Measurements from ENCODE around the gene KIF20B. TPM values are rescaled to one million over a fixed set of nuclear protein-coding genes. Genes with fewer than 3 reads are reported as not detected.
"Not testable (repeated sequence)": the region's sequence is repeated elsewhere in the genome, so short reads cannot be mapped to it uniquely, and the experiment has no call there.

KIF20B gene
- total RNA-seq, 2 donors from 2014 or later = 49.2 to 80.3 TPM

- no peak overlapping the region for H3K27ac Mint-ChIP-seq
- no peak for ATAC-seq (replicated peaks)
- no peaks in the 10 kb centered on the region for H3K27me3 Mint-ChIP-seq
- peak overlapping the region; percentile 8 for H3K4me3 Mint-ChIP-seq
- H3K36me3 Mint-ChIP-seq (ENCODE audit: low read depth) = peaks cover 32% of the 10 kb centered on the region
- H3K4me1 Mint-ChIP-seq = peaks cover 19% of the 10 kb centered on the region
- H3K9me3 Mint-ChIP-seq = no peaks in the 10 kb centered on the region
Measured at GRCh38 chr10:89705466-89705865, 4.1 kb downstream of the KIF20B start.

GRCh38 chr10:89706011-89706410, 4.6 kb downstream of the KIF20B start:
- Mint-ChIP-seq H3K27me3 (no peaks in the 10 kb centered on the region), H3K27ac (no peak overlapping the region), H3K4me3 (peak overlapping the region; percentile 23), H3K36me3 (ENCODE audit: low read depth) (peaks cover 38% of the 10 kb centered on the region), H3K4me1 (peaks cover 19% of the 10 kb centered on the region), H3K9me3 (no peaks in the 10 kb centered on the region)
- no peak for ATAC-seq (replicated peaks)

GRCh38 chr10:89707372-89707771, 6.0 kb downstream of the KIF20B start:
- peaks cover 48% of the 10 kb centered on the region for H3K36me3 Mint-ChIP-seq (ENCODE audit: low read depth)
- no peaks in the 10 kb centered on the region for H3K27me3 Mint-ChIP-seq
- no peak overlapping the region for H3K27ac Mint-ChIP-seq
- peaks cover 19% of the 10 kb centered on the region for H3K4me1 Mint-ChIP-seq
- no peaks in the 10 kb centered on the region for H3K9me3 Mint-ChIP-seq
- no peak overlapping the region for H3K4me3 Mint-ChIP-seq
- ATAC-seq (replicated peaks) = no peak

GRCh38 chr10:89710753-89711152, 9.4 kb downstream of the KIF20B start:
- Mint-ChIP-seq H3K9me3 (no peaks in the 10 kb centered on the region), H3K36me3 (ENCODE audit: low read depth) (peaks cover 56% of the 10 kb centered on the region), H3K27me3 (no peaks in the 10 kb centered on the region), H3K4me3 (no peak overlapping the region), H3K27ac (no peak overlapping the region), H3K4me1 (peaks cover 14% of the 10 kb centered on the region)
- ATAC-seq (replicated peaks) = no peak

- H3K4me3 Mint-ChIP-seq = no peak overlapping the region
- H3K36me3 Mint-ChIP-seq (ENCODE audit: low read depth) = peaks cover 45% of the 10 kb centered on the region
- no peaks in the 10 kb centered on the region for H3K9me3 Mint-ChIP-seq
- H3K4me1 Mint-ChIP-seq = peaks cover 13% of the 10 kb centered on the region
- no peaks in the 10 kb centered on the region for H3K27me3 Mint-ChIP-seq
- ATAC-seq (replicated peaks) = no peak
- H3K27ac Mint-ChIP-seq = no peak overlapping the region
Measured at GRCh38 chr10:89734616-89735015, 33.2 kb downstream of the KIF20B start.

GRCh38 chr10:89738551-89739209, 37.3 kb downstream of the KIF20B start:
- no peak for ATAC-seq (replicated peaks)
- Mint-ChIP-seq H3K4me1 (peaks cover 13% of the 10 kb centered on the region), H3K9me3 (no peaks in the 10 kb centered on the region), H3K27me3 (no peaks in the 10 kb centered on the region), H3K36me3 (ENCODE audit: low read depth) (peaks cover 33% of the 10 kb centered on the region), H3K4me3 (no peak overlapping the region), H3K27ac (peak overlapping the region; percentile 69)

GRCh38 chr10:89741126-89741762, 39.9 kb downstream of the KIF20B start:
- no peak for ATAC-seq (replicated peaks)
- peaks cover 53% of the 10 kb centered on the region for H3K36me3 Mint-ChIP-seq (ENCODE audit: low read depth)
- H3K27ac Mint-ChIP-seq = no peak overlapping the region
- H3K27me3 Mint-ChIP-seq = no peaks in the 10 kb centered on the region
- H3K4me1 Mint-ChIP-seq = peaks cover 16% of the 10 kb centered on the region
- H3K4me3 Mint-ChIP-seq = no peak overlapping the region
- H3K9me3 Mint-ChIP-seq = no peaks in the 10 kb centered on the region

GRCh38 chr10:89744026-89744425, 42.6 kb downstream of the KIF20B start:
- H3K4me3 Mint-ChIP-seq = no peak overlapping the region
- no peaks in the 10 kb centered on the region for H3K27me3 Mint-ChIP-seq
- peaks cover 4% of the 10 kb centered on the region for H3K4me1 Mint-ChIP-seq
- no peaks in the 10 kb centered on the region for H3K9me3 Mint-ChIP-seq
- H3K27ac Mint-ChIP-seq = no peak overlapping the region
- ATAC-seq (replicated peaks) = peak; percentile 35
- peaks cover 44% of the 10 kb centered on the region for H3K36me3 Mint-ChIP-seq (ENCODE audit: low read depth)

- Mint-ChIP-seq H3K9me3 (no peaks in the 10 kb centered on the region), H3K4me1 (peaks cover 3% of the 10 kb centered on the region), H3K36me3 (ENCODE audit: low read depth) (peaks cover 43% of the 10 kb centered on the region), H3K27me3 (no peaks in the 10 kb centered on the region), H3K27ac (no peak overlapping the region), H3K4me3 (no peak overlapping the region)
- ATAC-seq (replicated peaks) = no peak
Measured at GRCh38 chr10:89745903-89746302, 44.5 kb downstream of the KIF20B start.

- no peak for ATAC-seq (replicated peaks)
- peaks cover 46% of the 10 kb centered on the region for H3K36me3 Mint-ChIP-seq (ENCODE audit: low read depth)
- H3K27me3 Mint-ChIP-seq = no peaks in the 10 kb centered on the region
- H3K4me3 Mint-ChIP-seq = no peak overlapping the region
- H3K9me3 Mint-ChIP-seq = no peaks in the 10 kb centered on the region
- H3K4me1 Mint-ChIP-seq = no peaks in the 10 kb centered on the region
- H3K27ac Mint-ChIP-seq = no peak overlapping the region
Measured at GRCh38 chr10:89750441-89750840, 49.1 kb downstream of the KIF20B start.

- Mint-ChIP-seq H3K27ac (no peak overlapping the region), H3K27me3 (no peaks in the 10 kb centered on the region), H3K36me3 (ENCODE audit: low read depth) (peaks cover 75% of the 10 kb centered on the region), H3K9me3 (no peaks in the 10 kb centered on the region), H3K4me1 (no peaks in the 10 kb centered on the region), H3K4me3 (no peak overlapping the region)
- no peak for ATAC-seq (replicated peaks)
Measured at GRCh38 chr10:89755374-89755773, 54.0 kb downstream of the KIF20B start.

- Mint-ChIP-seq H3K4me3 (no peak overlapping the region), H3K4me1 (no peaks in the 10 kb centered on the region), H3K27ac (no peak overlapping the region), H3K27me3 (no peaks in the 10 kb centered on the region), H3K36me3 (ENCODE audit: low read depth) (peaks cover 88% of the 10 kb centered on the region), H3K9me3 (no peaks in the 10 kb centered on the region)
- ATAC-seq (replicated peaks) = no peak
Measured at GRCh38 chr10:89759531-89759930, 58.1 kb downstream of the KIF20B start.

GRCh38 chr10:89763671-89764070, 62.3 kb downstream of the KIF20B start:
- not testable (repeated sequence) for H3K4me3 Mint-ChIP-seq; H3K9me3 Mint-ChIP-seq; H3K4me1 Mint-ChIP-seq; H3K27me3 Mint-ChIP-seq; H3K27ac Mint-ChIP-seq; ATAC-seq (replicated peaks)
- H3K36me3 Mint-ChIP-seq (ENCODE audit: low read depth) = peaks cover 87% of the 10 kb centered on the region

GRCh38 chr10:89771684-89772083, 70.3 kb downstream of the KIF20B start:
- Mint-ChIP-seq H3K4me3 (no peak overlapping the region), H3K4me1 (no peaks in the 10 kb centered on the region), H3K27me3 (no peaks in the 10 kb centered on the region), H3K27ac (no peak overlapping the region), H3K9me3 (no peaks in the 10 kb centered on the region), H3K36me3 (ENCODE audit: low read depth) (peaks cover 81% of the 10 kb centered on the region)
- ATAC-seq (replicated peaks) = no peak

GRCh38 chr10:89773081-89773480, 71.7 kb downstream of the KIF20B start:
- Mint-ChIP-seq H3K4me3 (no peak overlapping the region), H3K27me3 (no peaks in the 10 kb centered on the region), H3K4me1 (no peaks in the 10 kb centered on the region), H3K36me3 (ENCODE audit: low read depth) (peaks cover 78% of the 10 kb centered on the region), H3K27ac (no peak overlapping the region), H3K9me3 (no peaks in the 10 kb centered on the region)
- ATAC-seq (replicated peaks) = no peak

Data from activated T-helper 17 cell treated with anti-CD3 and anti-CD28 coated beads, Interleukin-2, amount 50 U/mL, for 72 hours (primary cell).